Right lobe of liver (tissue), 6 donors: ENCODE data around the gene CFAP61. TPM values are rescaled to one million over a fixed set of nuclear protein-coding genes. Genes with fewer than 3 reads are reported as not detected.

Source experiments
- ATAC-seq, 4 donors: fragments of 200-7000 bp; cut with Tn5 transposase; one replicate each; pipeline ENCODE4 v1.9.1; 2020; ENCODE audit warnings: mild to moderate bottlenecking in 4 of 4, moderate library complexity in 4 of 4
- DNase-seq, 3 donors: peaks; one replicate each; pipeline ENCODE4 v3.0.0-alpha.2; 2020
- H3K27ac ChIP-seq, 3 donors: fragments of 200-600 bp; one replicate each; pipeline ENCODE4 v1.8.0; 2022
- H3K27me3 ChIP-seq, 2 donors: fragments of 200-600 bp; one replicate each; pipeline ENCODE4 v1.8.0; 2022
- H3K36me3 ChIP-seq, 4 donors: fragments of 200-600 bp; sonication (generic) in 1 of 4; one replicate each; pipeline versions ENCODE4 v1.5.1 to v1.8.0; 2017 to 2022; ENCODE audit warnings: control low read depth in 1 of 4
- H3K4me1 ChIP-seq, 4 donors: fragments of 200-600 bp; sonication (generic) in 1 of 4; one replicate each; pipeline versions ENCODE4 v1.5.1 to v1.8.0; 2017 to 2022; ENCODE audit warnings: control low read depth in 1 of 4
- H3K4me3 ChIP-seq, 3 donors: fragments of 200-600 bp; one replicate each; pipeline ENCODE4 v1.8.0; 2022
- H3K9me3 ChIP-seq, 4 donors: fragments of 200-600 bp; sonication (generic) in 1 of 4; one replicate each; pipeline versions ENCODE4 v1.5.1 to v1.8.0; 2017 to 2022; ENCODE audit warnings: control low read depth in 1 of 4
- POLR2A ChIP-seq: fragments of 450-650 bp; IDR thresholded peaks from one replicate; pipeline ENCODE4 v1.6.1; 2017; ENCODE audit warnings: antibody characterized with exemption, mild to moderate bottlenecking
- WGBS: methylation state at CpG from one replicate; pipeline ENCODE4 v1.1.6; 2018; ENCODE audit warnings: low coverage, low lambda C conversion rate; ENCODE audit not compliant: insufficient coverage; ENCODE audit errors: missing lambda C conversion rate; 5-methylcytosine and 5-hydroxymethylcytosine counted together
- intact Hi-C, 2 donors: fragments of 100-400 bp; cut with DNase I; formaldehyde crosslinking; loops; one replicate each; pipeline versions ENCODE4 v1.11.2 to v1.14.1; 2022
- total RNA-seq, 6 experiments: library from RNA; depleted of rRNA in 2 of 6; stranded (reverse); fragments of >200 nt in 2 of 6; fragmentation: NEBNext Ultra II Directional in 3 of 6; extraction: Animal tissue kit (Norgen Biotek cat#: 25700) in 3 of 6; gene quantifications; one replicate each; pipeline versions ENCODE4 v1.1.0 to v1.2.4, GENCODE V29; 2016 to 2023
- TF ChIP-seq, protein P1 (sequence below), 4 donors: fragments of 200-600 bp in 3 of 4; fragments of 450-650 bp in 1 of 4; IDR thresholded peaks; one replicate each; pipeline versions ENCODE4 v1.5.1 to v1.8.0; 2016 to 2022; ENCODE audit warnings: antibody characterized with exemption in 4 of 4, mild to moderate bottlenecking in 2 of 4
- donor health status: DM: no; HTN: yes; CAD: no.
- donor health status: DM: no; HTN: no; CAD: no.
- donor health status: DM: no; HTN: no; CAD: no.
- donor health status: DM: no; HTN: yes; CAD: no.
- donor health status: DM: no; HTN: yes; CAD: no.

Gene CFAP61
- total RNA-seq, 6 experiments from 2014 or later = not detected

GRCh38 chr20:20259533-20259932 lies 207.2 kb downstream of the CFAP61 start:
- Histone ChIP-seq H3K27ac (no peak overlapping the region), H3K4me3 (no peak overlapping the region), H3K9me3 (no peaks in the 10 kb centered on the region), H3K4me1 (no peaks in the 10 kb centered on the region), H3K36me3 (no peaks in the 10 kb centered on the region), H3K27me3 (no peaks in the 10 kb centered on the region)
- ATAC-seq (peak in 2 of 4 donors; percentile 6 to 63), DNase-seq (no peak)
- intact Hi-C loops = no loop called here
- TF ChIP-seq POLR2A = no peak
- TF ChIP-seq, protein P1, sequence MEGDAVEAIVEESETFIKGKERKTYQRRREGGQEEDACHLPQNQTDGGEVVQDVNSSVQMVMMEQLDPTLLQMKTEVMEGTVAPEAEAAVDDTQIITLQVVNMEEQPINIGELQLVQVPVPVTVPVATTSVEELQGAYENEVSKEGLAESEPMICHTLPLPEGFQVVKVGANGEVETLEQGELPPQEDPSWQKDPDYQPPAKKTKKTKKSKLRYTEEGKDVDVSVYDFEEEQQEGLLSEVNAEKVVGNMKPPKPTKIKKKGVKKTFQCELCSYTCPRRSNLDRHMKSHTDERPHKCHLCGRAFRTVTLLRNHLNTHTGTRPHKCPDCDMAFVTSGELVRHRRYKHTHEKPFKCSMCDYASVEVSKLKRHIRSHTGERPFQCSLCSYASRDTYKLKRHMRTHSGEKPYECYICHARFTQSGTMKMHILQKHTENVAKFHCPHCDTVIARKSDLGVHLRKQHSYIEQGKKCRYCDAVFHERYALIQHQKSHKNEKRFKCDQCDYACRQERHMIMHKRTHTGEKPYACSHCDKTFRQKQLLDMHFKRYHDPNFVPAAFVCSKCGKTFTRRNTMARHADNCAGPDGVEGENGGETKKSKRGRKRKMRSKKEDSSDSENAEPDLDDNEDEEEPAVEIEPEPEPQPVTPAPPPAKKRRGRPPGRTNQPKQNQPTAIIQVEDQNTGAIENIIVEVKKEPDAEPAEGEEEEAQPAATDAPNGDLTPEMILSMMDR (IDR thresholded peaks at IDR 0.05) = no peak
- WGBS = 54% methylated on average over 2 of the region's 2 CpGs

- no peaks in the 10 kb centered on the region for H3K4me1 ChIP-seq
- H3K27ac ChIP-seq = no peak overlapping the region
- intact Hi-C loops = no loop called here
- H3K36me3 ChIP-seq = no peaks in the 10 kb centered on the region
- H3K4me3 ChIP-seq = no peak overlapping the region
- H3K9me3 ChIP-seq = no peaks in the 10 kb centered on the region
- no peaks in the 10 kb centered on the region for H3K27me3 ChIP-seq
- peak; percentile 36 to 78 (median 70) for ATAC-seq
- 54% methylated on average over 1 of the region's 1 CpG for WGBS
- TF ChIP-seq POLR2A = no peak
- TF ChIP-seq, protein P1 (IDR thresholded peaks at IDR 0.05) = no peak
- no peak for DNase-seq
These were observed 208.8 kb downstream of the CFAP61 start for GRCh38 chr20:20261159-20261558.

DNA sequence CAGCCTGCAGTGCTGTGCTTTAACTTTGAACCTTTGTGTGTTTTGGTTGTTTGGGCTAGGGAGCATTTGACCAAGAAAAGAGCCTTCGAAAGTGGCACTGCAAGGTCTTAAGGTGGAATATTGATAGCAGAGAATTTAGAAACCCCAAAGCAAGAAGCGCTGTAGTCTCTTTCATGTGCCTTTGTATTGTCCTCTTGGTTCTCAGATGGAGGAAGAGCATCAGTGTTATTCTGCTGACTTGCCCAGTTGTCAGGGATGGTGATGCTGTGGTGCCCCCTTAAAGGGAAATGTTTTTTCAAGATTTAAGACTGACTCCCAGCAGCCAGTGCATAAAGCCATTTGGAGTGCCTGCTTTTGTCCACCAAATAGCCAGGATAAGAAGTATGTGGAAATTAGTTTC lies 212.9 kb downstream of the CFAP61 start:
- 20% methylated on average over 1 of the region's 2 CpGs for WGBS
- DNase-seq (no peak), ATAC-seq (no peak)
- Histone ChIP-seq H3K4me1 (no peaks in the 10 kb centered on the region), H3K27me3 (no peaks in the 10 kb centered on the region), H3K9me3 (no peaks in the 10 kb centered on the region), H3K36me3 (no peaks in the 10 kb centered on the region), H3K4me3 (no peak overlapping the region), H3K27ac (no peak overlapping the region)
- intact Hi-C loops = no loop called here
- TF ChIP-seq, protein P1 (IDR thresholded peaks at IDR 0.05) = no peak
- no peak for TF ChIP-seq POLR2A

DNA sequence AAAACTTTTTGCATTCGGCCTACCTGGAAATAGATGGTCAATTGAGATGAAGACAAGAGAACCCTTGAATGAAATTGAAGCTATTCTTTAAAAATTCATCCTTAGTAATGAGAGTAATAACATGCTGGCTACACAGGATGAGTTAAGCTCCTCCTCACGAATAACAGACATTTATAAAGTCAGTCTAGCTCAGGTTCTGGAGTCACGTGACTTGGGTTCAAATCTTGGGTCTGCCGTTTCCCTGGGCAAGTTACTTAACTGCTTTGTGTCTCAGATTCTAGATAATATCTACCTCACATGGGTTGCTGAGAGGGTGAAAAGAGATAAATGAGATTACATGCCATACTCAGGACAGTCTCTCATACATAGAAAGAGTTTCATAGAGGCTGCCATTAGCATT lies 214.2 kb downstream of the CFAP61 start:
- H3K27me3 ChIP-seq = no peaks in the 10 kb centered on the region
- H3K4me3 ChIP-seq = no peak overlapping the region
- intact Hi-C loops = no loop called here
- no peak for TF ChIP-seq POLR2A
- TF ChIP-seq, protein P1 (IDR thresholded peaks at IDR 0.05) = no peak
- no peak for DNase-seq
- H3K9me3 ChIP-seq = no peaks in the 10 kb centered on the region
- 52% methylated on average over 4 of the region's 4 CpGs for WGBS
- no peaks in the 10 kb centered on the region for H3K4me1 ChIP-seq
- H3K27ac ChIP-seq = no peak overlapping the region
- ATAC-seq = no peak
- H3K36me3 ChIP-seq = no peaks in the 10 kb centered on the region
